HL-60/S4 (cell line): ENCODE data around the gene UGGT1.
"Not testable (repeated sequence)": the region's sequence is repeated elsewhere in the genome, so short reads cannot be mapped to it uniquely, and the experiment has no call there.

Experiments used
- in situ Hi-C: fragments of 300-500 bp; cut with MboI; formaldehyde crosslinking; loops from 2 replicates; pipeline ENCODE4 v1.14.3; 2022; ENCODE audit warnings: low sequenced_read_pairs

The UGGT1 gene

GRCh38 chr2:128169933-128170709 is 79.1 kb downstream of the UGGT1 start:
- in situ Hi-C loops = no loop called here

DNA sequence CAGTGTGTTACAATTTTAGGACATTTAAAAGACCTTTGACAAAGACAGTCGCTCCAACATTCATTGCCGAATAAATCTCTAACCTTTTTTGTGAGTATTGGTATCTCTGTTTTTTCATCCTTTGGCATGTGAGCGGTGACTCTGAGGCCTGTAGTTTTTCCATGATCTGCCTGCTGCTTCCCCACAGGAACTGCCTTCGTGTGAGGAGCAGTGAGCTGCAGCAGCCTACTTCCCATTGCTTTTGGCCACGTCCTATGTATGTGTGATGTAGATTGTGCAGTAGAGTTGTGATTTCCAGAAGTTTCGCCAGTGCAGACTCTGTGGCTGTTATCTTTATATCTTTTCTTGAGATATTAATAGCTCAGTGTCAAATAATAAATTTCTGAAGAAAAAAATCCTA is 79.8 kb downstream of the UGGT1 start:
- in situ Hi-C loops = no loop called here

GRCh38 chr2:128172191-128172590 is 81.2 kb downstream of the UGGT1 start:
- in situ Hi-C loops = no loop called here

GRCh38 chr2:128174067-128174466 is 83.1 kb downstream of the UGGT1 start:
- in situ Hi-C loops = not testable (repeated sequence)

DNA sequence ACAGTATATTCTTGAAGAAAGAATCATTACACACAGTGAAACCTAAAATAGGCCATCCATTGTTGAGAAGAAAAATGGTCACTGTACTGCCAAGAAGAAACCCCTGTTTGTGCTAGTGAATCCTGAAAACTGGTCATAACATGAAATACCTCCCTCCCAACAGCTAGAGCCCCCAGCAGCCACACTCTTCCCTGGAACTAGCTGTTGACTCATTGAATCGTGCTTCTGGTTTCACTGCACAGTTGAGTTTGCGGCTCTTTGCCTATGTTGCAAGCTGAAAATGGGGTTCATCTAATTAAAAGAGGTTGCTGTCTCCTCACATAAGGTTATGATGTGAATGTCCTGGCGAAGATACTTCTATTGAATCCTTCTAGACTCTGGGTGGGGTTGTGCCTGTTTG is 86.3 kb downstream of the UGGT1 start:
- in situ Hi-C loops = no loop called here

GRCh38 chr2:128178149-128178649 is 87.2 kb downstream of the UGGT1 start:
- in situ Hi-C loops = no loop called here

DNA sequence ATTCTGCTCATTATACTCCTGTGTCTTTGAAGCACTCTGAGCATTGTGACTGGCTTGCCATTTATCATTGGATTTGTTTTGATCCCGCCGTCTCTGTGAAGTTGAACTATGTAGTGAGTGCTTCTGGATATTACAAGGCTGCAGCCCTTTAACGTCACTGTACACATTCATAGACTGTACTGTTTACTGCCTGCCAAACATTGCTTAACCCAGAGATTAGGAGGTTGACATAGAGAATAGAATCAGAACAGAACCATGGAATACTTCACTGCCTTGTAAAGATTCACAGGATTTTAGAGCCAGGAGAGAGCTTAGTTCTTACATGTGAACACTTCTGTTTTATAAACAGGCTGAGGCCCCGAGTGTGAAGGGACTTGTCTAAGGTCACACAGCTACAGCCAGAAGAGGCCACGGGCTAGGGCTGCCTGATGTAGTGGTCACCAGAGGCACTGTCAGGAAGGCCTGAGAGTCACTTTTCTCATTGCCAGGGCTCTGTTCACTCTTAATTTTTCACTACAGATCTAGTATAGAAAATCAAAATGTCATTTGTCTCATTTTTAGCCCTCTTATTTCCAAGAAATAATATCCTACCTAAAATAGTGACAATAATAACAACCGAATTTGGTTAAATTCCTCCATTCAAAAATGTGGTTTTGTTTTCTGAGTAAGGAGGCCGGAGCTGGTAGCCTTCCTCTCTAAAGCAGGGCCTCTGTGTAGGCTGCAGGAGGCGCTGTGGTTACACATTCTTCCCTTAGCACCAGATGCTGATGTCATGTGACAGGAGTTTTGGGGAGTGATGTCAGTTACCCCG is 87.9 kb downstream of the UGGT1 start:
- in situ Hi-C loops = no loop called here

DNA sequence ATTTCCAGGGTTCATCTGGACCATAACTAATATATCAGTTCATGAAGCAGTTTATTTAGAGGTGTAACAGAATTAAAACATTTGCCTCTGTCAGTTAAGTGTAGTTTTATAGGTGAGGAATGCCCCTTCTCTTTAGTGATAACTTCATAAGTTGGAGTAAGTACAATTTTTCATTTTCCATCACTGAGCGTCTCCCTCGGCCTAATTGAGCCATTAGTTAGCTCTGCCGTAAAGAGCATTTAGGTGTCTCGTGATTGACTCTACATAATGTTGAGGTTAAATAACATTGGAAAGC is 88.4 kb downstream of the UGGT1 start:
- in situ Hi-C loops = no loop called here

DNA sequence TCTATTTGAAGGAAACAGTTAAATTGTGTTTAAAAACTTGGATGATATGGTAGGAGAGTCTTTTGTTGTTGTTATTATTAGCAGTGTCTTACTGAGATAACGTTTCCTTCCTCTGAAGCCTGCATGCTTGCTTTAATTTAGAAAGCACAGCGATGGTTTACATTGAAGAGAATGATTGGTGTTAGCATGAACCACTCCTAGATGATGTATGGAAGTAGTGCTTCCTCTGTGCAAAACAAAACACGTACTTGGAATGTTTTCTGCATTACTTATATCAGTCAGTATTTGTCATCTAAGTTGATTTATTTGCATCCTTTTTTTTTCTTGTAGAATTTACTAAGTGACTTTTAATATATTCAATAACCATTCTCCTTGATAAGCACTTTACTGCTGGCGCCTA is 89.0 kb downstream of the UGGT1 start:
- in situ Hi-C loops = no loop called here

- in situ Hi-C loops = no loop called here
Measured at GRCh38 chr2:128185576-128185975, 94.6 kb downstream of the UGGT1 start.

GRCh38 chr2:128187032-128187654 is 96.1 kb downstream of the UGGT1 start:
- in situ Hi-C loops = no loop called here

- in situ Hi-C loops = no loop called here
Measured at GRCh38 chr2:128195435-128195984, 104.5 kb downstream of the UGGT1 start.

- in situ Hi-C loops = no loop called here
Measured at GRCh38 chr2:128196026-128196425, 105.0 kb downstream of the UGGT1 start.

DNA sequence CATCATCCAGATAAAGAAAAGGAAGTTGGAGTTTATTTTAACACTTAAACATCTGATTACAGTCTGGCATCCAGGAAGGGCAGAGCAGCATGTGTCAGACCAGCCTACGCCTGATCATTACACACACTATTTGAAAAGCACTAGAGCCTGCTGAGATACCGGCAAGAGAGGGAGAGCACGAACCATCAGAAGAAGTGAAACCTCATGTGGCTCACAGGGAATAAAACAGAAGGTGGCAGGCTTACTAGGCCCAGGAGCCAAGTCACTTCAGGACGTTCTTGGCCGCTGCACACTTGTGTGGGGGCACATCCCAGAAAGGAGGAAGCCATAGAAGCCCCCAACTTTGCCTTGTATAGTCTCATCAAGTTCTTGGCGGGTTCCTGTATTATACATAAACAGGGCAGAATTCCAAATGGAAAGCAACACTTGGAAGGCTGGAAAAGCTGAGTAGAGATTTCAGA is 105.5 kb downstream of the UGGT1 start:
- in situ Hi-C loops = no loop called here

- in situ Hi-C loops = no loop called here
Measured at GRCh38 chr2:128197059-128197458, 106.1 kb downstream of the UGGT1 start.

- in situ Hi-C loops = no loop called here
Measured at GRCh38 chr2:128198656-128199055, 107.7 kb downstream of the UGGT1 start.

DNA sequence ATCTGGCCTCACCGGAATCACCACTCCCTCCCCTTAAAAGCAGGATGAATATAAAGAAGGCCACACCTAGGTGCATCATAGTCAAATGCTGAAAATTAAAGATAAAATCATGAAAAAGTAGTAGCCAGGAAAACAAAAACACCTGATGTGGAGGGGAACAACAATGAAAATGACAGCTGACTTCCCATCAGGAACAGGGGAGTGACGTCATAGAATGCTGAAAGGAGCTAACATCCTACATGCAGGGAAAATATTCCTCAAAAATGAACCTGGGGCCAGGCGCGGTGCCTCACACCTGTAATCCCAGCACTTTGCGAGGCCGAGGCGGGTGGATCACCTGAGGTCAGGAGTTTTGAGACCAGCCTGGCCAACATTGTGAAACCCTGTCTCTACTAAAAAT is 108.1 kb downstream of the UGGT1 start:
- in situ Hi-C loops = no loop called here

DNA sequence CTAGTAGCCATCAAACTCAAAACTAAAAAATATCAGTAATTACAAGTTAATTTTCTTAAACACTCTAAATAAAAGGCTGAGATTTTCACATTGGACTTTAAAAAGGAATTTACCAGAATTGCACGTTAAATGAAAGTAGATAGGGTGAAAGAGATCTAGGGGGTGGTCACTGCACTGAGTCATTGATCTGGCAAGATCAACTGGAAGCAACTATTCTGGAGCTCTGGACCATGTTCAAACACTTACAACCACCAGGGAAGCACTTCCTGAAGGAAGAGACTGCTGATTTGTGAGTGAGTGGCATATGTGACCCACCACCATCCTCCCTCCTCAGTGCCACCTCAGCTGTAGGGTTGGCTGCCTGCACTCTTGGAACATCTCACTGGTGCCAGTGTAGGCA is 111.8 kb downstream of the UGGT1 start:
- in situ Hi-C loops = no loop called here

- in situ Hi-C loops = no loop called here
Measured at GRCh38 chr2:128206245-128206644, 115.2 kb downstream of the UGGT1 start.

GRCh38 chr2:128208023-128208422 is 117.0 kb downstream of the UGGT1 start:
- in situ Hi-C loops = no loop called here

GRCh38 chr2:128208631-128209324 is 117.8 kb downstream of the UGGT1 start:
- in situ Hi-C loops = not testable (repeated sequence)
